ENCODE results near the gene PRELID2. TPM values are rescaled to one million over a fixed set of nuclear protein-coding genes. Genes with fewer than 3 reads are reported as not detected.

Gene PRELID2
- total and polyA plus RNA-seq, 2 donors (not counting 3 experiments of a cell fraction or from before 2014, with no cell fraction given), result 3.2 to 16.4 TPM

DNA sequence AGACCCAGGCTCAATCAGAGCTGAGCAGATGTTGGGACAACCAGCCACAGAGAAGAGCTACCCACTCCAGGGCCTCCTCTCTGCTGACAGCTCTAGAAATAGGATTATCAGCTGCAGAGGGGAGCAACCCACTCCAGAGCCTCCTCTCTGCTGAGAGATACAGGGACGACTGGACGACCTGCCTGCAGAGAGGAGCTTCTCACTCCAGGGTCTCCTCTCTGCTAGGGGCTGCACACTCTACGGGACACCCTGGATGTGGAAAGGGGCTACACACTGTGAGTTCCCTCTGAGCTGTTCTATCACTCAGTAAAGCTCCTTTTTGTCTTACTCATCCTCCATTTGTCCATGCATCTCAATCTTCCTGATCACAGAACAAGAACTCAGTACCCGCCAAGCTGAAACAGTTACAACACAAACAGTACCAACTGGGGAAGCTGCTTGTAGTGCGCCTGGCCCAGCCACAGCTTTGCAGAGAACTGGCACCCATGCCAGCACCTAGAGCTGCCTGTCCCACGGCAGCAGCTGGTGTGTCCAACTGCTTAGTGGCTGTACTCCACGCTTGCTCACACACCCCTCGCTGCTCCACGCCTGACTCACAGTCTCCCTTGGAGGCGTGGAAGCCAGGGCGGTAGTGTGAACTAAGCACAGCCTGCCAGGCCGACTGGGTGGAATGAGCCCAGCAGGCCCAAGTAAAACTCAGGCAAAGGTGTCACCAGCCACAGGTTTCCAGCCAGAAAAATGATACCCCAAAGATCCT, 56.8 kb downstream of the PRELID2 start:
- H3K27me3 ChIP-seq (ENCODE audit: control insufficient read depth in 2 of 2, insufficient read depth in 2 of 2, low read length in 2 of 2), result no peaks in the 10 kb centered on the region
- H3K9me3 ChIP-seq (replicated peaks; ENCODE audit: control insufficient read depth, insufficient read depth, low read length), result no peaks in the 10 kb centered on the region
- H3K27ac ChIP-seq (ENCODE audit: insufficient read depth, low read depth, low read length), result no peak overlapping the region
- H3K4me3 ChIP-seq (replicated peaks in 1 of 3; ENCODE audit: insufficient read depth in 1 of 3, low read depth in 1 of 3, low read length in 3 of 3), result no peak overlapping the region
- peaks cover 15% of the 10 kb centered on the region for H3K4me1 ChIP-seq (ENCODE audit: control insufficient read depth, extremely low read depth, insufficient read depth, low read length)
- no peaks in the 10 kb centered on the region for H3K9me1 ChIP-seq (replicated peaks; ENCODE audit: control insufficient read depth, extremely low read depth, insufficient read depth, low read length)
- no peaks in the 10 kb centered on the region for H3K79me2 ChIP-seq (ENCODE audit: control insufficient read depth, insufficient read depth, low read length)
- no peak for TF ChIP-seq POLR2AphosphoS5 (IDR thresholded peaks at IDR 0.05; ENCODE audit: insufficient read depth, low read depth, low read length)
- no peak for TF ChIP-seq EZH2 (IDR thresholded peaks at IDR 0.05; ENCODE audit: borderline replicate concordance, low read depth, low read length, severe bottlenecking)
- TF ChIP-seq, protein P1, sequence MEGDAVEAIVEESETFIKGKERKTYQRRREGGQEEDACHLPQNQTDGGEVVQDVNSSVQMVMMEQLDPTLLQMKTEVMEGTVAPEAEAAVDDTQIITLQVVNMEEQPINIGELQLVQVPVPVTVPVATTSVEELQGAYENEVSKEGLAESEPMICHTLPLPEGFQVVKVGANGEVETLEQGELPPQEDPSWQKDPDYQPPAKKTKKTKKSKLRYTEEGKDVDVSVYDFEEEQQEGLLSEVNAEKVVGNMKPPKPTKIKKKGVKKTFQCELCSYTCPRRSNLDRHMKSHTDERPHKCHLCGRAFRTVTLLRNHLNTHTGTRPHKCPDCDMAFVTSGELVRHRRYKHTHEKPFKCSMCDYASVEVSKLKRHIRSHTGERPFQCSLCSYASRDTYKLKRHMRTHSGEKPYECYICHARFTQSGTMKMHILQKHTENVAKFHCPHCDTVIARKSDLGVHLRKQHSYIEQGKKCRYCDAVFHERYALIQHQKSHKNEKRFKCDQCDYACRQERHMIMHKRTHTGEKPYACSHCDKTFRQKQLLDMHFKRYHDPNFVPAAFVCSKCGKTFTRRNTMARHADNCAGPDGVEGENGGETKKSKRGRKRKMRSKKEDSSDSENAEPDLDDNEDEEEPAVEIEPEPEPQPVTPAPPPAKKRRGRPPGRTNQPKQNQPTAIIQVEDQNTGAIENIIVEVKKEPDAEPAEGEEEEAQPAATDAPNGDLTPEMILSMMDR (IDR thresholded peaks at IDR 0.05; ENCODE audit: extremely low read depth in 1 of 2, insufficient read depth in 1 of 2, low read depth in 1 of 2, low read length in 2 of 2), result no peak
- no peak for TF ChIP-seq MYC (IDR thresholded peaks at IDR 0.05; ENCODE audit: low read depth, low read length)
- no peak for TF ChIP-seq FOS (IDR thresholded peaks at IDR 0.05; ENCODE audit: borderline replicate concordance, insufficient read depth, low read length)
- no peak for TF ChIP-seq POLR2A (IDR thresholded peaks at IDR 0.05; ENCODE audit: low read depth, low read length)
- TF ChIP-seq GATA2 (IDR thresholded peaks at IDR 0.05; ENCODE audit: insufficient read depth, insufficient read length, low read depth, low read length), result no peak
- TF ChIP-seq, protein P2, sequence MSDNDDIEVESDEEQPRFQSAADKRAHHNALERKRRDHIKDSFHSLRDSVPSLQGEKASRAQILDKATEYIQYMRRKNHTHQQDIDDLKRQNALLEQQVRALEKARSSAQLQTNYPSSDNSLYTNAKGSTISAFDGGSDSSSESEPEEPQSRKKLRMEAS (IDR thresholded peaks at IDR 0.05; ENCODE audit: insufficient read depth, insufficient read length), result no peak
- no peak for TF ChIP-seq JUN (IDR thresholded peaks at IDR 0.05; ENCODE audit: borderline replicate concordance, insufficient read depth, insufficient read length, low read depth)
- H3K36me3 ChIP-seq (ENCODE audit: control insufficient read depth in 2 of 2, extremely low read depth in 1 of 2, insufficient read depth in 2 of 2, low read length in 2 of 2), result no peaks in the 10 kb centered on the region
- POLR2A ChIA-PET, result no interaction called here
- CTCF ChIA-PET, result interaction anchor here (0.9 kb wide), 1 partner anchor 9 kb away, joined by 3 read pairs; no protein-coding TSS in a partner anchor
- no peak overlapping the region for H3K4me2 ChIP-seq (ENCODE audit: insufficient read depth, low read length)
- dilution Hi-C loops (cut with MboI; ENCODE audit: extremely low pct_ligation_motif_present, low sequenced_read_pairs), result no loop called here
- no peaks in the 10 kb centered on the region for H4K20me1 ChIP-seq (replicated peaks; ENCODE audit: control insufficient read depth, extremely low read depth, insufficient read depth, low read length)
- no peak overlapping the region for H2AFZ ChIP-seq (ENCODE audit: low read depth, low read length)
- FAIRE-seq (no peak), DNase-seq (ENCODE audit: low read depth, low spot score) (no peak)
- no peak overlapping the region for H3K9ac ChIP-seq (replicated peaks; ENCODE audit: extremely low read depth, insufficient read depth, low read length)
- BruUV-seq (replicated peaks), result no TSS peak
- intact Hi-C loops (cut with micrococcal nuclease), result no loop called here
